GM23338 (cell line): ENCODE measurements around the gene ORAI1. TPM values are rescaled to one million over a fixed set of nuclear protein-coding genes. Genes with fewer than 3 reads are reported as not detected.

ENCODE experiments used
- ATAC-seq: fragments of 200-7000 bp; cut with Tn5 transposase; 3 replicates; pipeline ENCODE4 v1.9.1; 2020
- DNase-seq: peaks from one replicate; pipeline ENCODE4 v3.0.0-alpha.2; 2015; ENCODE audit warnings: low spot score
- H2AFZ ChIP-seq: fragments of 200-600 bp; sonication (generic); 2 replicates; pipeline ENCODE4 v1.8.0; 2016; ENCODE audit warnings: antibody characterized with exemption, mild to moderate bottlenecking, moderate library complexity
- H3F3A ChIP-seq: fragments of 200-600 bp; sonication (generic); replicated peaks from 2 replicates; pipeline ENCODE4 v1.8.0; 2017; ENCODE audit warnings: antibody characterized with exemption, mixed run types, low read depth
- H3K27ac ChIP-seq: fragments of 200-600 bp; sonication (generic); 2 replicates; pipeline ENCODE4 v1.6.1; 2016; ENCODE audit warnings: low read depth
- H3K27me3 ChIP-seq: fragments of 200-600 bp; sonication (generic); 2 replicates; pipeline ENCODE4 v1.8.0; 2016; ENCODE audit warnings: mild to moderate bottlenecking, mixed run types, moderate library complexity; ENCODE audit not compliant: insufficient read depth
- H3K36me3 ChIP-seq: fragments of 200-600 bp; sonication (generic); 2 replicates; pipeline ENCODE4 v1.8.0; 2016; ENCODE audit warnings: mild to moderate bottlenecking; ENCODE audit not compliant: insufficient read depth
- H3K4me1 ChIP-seq: fragments of 200-600 bp; sonication (generic); 2 replicates; pipeline ENCODE4 v1.8.0; 2016; ENCODE audit warnings: mild to moderate bottlenecking, moderate library complexity; ENCODE audit not compliant: insufficient read depth
- H3K4me2 ChIP-seq: fragments of 200-600 bp; sonication (generic); 2 replicates; pipeline ENCODE4 v1.7.1; 2017; ENCODE audit warnings: mixed run types
- H3K4me3 ChIP-seq: fragments of 200-600 bp; sonication (generic); 2 replicates; pipeline ENCODE4 v1.6.1; 2016; ENCODE audit warnings: mixed run types
- H3K79me2 ChIP-seq: fragments of 200-600 bp; sonication (generic); replicated peaks from 2 replicates; pipeline ENCODE4 v1.8.0; 2017; ENCODE audit warnings: mild to moderate bottlenecking; ENCODE audit not compliant: insufficient read depth
- H3K9me2 ChIP-seq: fragments of 200-600 bp; sonication (generic); 2 replicates; pipeline ENCODE4 v1.8.0; 2017; ENCODE audit not compliant: insufficient read depth
- H4K20me1 ChIP-seq: fragments of 200-600 bp; sonication (generic); replicated peaks from 2 replicates; pipeline ENCODE4 v1.8.0; 2017; ENCODE audit warnings: mild to moderate bottlenecking; ENCODE audit not compliant: insufficient read depth
- H3K27ac Mint-ChIP-seq: 2 replicates; pipeline ENCODE4 v1.8.0; 2020; ENCODE audit warnings: inconsistent platforms, mild to moderate bottlenecking, moderate library complexity, mixed read lengths
- H3K27me3 Mint-ChIP-seq: 3 replicates; pipeline ENCODE4 v1.8.0; 2022; ENCODE audit warnings: low read depth, mild to moderate bottlenecking, moderate library complexity, mixed read lengths, inconsistent platforms; ENCODE audit not compliant: insufficient read depth, poor library complexity
- H3K36me3 Mint-ChIP-seq: 3 replicates; pipeline ENCODE4 v1.8.0; 2021; ENCODE audit warnings: low read depth, mild to moderate bottlenecking, inconsistent platforms, moderate library complexity, mixed read lengths
- H3K4me1 Mint-ChIP-seq: 3 replicates; pipeline ENCODE4 v1.8.0; 2020; ENCODE audit warnings: mild to moderate bottlenecking, inconsistent platforms, mixed read lengths
- H3K4me3 Mint-ChIP-seq: 3 replicates; pipeline ENCODE4 v1.8.0; 2021; ENCODE audit warnings: moderate library complexity, mild to moderate bottlenecking, inconsistent platforms, mixed read lengths
- H3K9me3 Mint-ChIP-seq: 3 replicates; pipeline ENCODE4 v1.8.0; 2020; ENCODE audit warnings: moderate library complexity, mild to moderate bottlenecking, inconsistent platforms, mixed read lengths
- ETS1 ChIP-seq: IDR thresholded peaks from 2 replicates; pipeline ENCODE4 v1.6.1; 2016; ENCODE audit warnings: antibody characterized with exemption
- EZH2phosphoT487 ChIP-seq: fragments of 200-600 bp; sonication (generic); IDR thresholded peaks from one replicate; pipeline ENCODE4 v1.8.1; 2018; ENCODE audit warnings: antibody characterized with exemption; ENCODE audit not compliant: unreplicated experiment
- JUNB ChIP-seq: IDR thresholded peaks from one replicate; pipeline ENCODE4 v1.6.1; 2016; ENCODE audit warnings: antibody characterized with exemption; ENCODE audit not compliant: unreplicated experiment
- NANOG ChIP-seq: IDR thresholded peaks from 2 replicates; pipeline ENCODE4 v1.6.1; 2016; ENCODE audit warnings: antibody characterized with exemption, borderline replicate concordance
- REST ChIP-seq: IDR thresholded peaks from one replicate; pipeline ENCODE4 v1.6.1; 2018; ENCODE audit warnings: antibody characterized with exemption; ENCODE audit not compliant: unreplicated experiment
- STAT1 ChIP-seq: IDR thresholded peaks from one replicate; pipeline ENCODE4 v1.6.1; 2016; ENCODE audit warnings: antibody characterized with exemption; ENCODE audit not compliant: unreplicated experiment
- ZNF114 ChIP-seq: fragments of 250-450 bp; sonication (Bioruptor Pico); IDR thresholded peaks from 2 replicates; pipeline ENCODE4 v1.5.0; 2020; ENCODE audit warnings: mild to moderate bottlenecking, moderate library complexity
- ZNF462 ChIP-seq: fragments of 250-450 bp; sonication (Bioruptor Pico); IDR thresholded peaks from 2 replicates; pipeline ENCODE4 v1.5.0; 2020; ENCODE audit warnings: mild to moderate bottlenecking, moderate library complexity
- polyA plus RNA-seq: library from polyadenylated mRNA; unstranded; fragments of >200 nt; fragmentation: Nextera tagmentation; extraction: Ambion mirVana; gene quantifications from 2 replicates; pipeline ENCODE4 v1.2.1, GENCODE V29; 2016
- total RNA-seq: library from RNA; depleted of rRNA; stranded (reverse); fragments of >200 nt; shearing (Covaris generic); gene quantifications from 2 replicates; pipeline ENCODE4 v1.2.3, GENCODE V29; 2014

ORAI1 gene
- total and polyA plus RNA-seq, 2 experiments from 2014 or later, result 23.7 to 32.0 TPM

- no peak overlapping the region for H3K4me2 ChIP-seq
- Mint-ChIP-seq H3K9me3 (no peaks in the 10 kb centered on the region; the same call in 2 of the 3 replicates), H3K27ac (no peak overlapping the region; the same call in 1 of the 2 replicates), H3K27me3 (peaks cover 16% of the 10 kb centered on the region), H3K4me3 (no peak overlapping the region), H3K36me3 (no peaks in the 10 kb centered on the region), H3K4me1 (peaks cover 2% of the 10 kb centered on the region; the same call in 1 of the 3 replicates)
- H3F3A ChIP-seq, result 0 out of 2 replicates have a peak, but pooled peaks cover 2% of the 10 kb centered on the region
- no peak for TF ChIP-seq STAT1
- TF ChIP-seq REST, result no peak
- TF ChIP-seq ETS1, result no peak
- no peak for TF ChIP-seq JUNB
- TF ChIP-seq ZNF462 (CRISPR knock-in tag), result no peak
- TF ChIP-seq EZH2phosphoT487, result no peak
- no peak for TF ChIP-seq NANOG
- no peak for TF ChIP-seq ZNF114 (CRISPR knock-in tag)
- no peak overlapping the region for H3K27ac ChIP-seq
- H3K79me2 ChIP-seq, result no peaks in the 10 kb centered on the region
- H3K36me3 ChIP-seq, result no peaks in the 10 kb centered on the region
- no peaks in the 10 kb centered on the region for H3K4me1 ChIP-seq
- no peak overlapping the region for H2AFZ ChIP-seq
- no peaks in the 10 kb centered on the region for H3K9me2 ChIP-seq
- DNase-seq, result no peak
- H3K4me3 ChIP-seq, result no peak overlapping the region
- ATAC-seq, result no peak
- H3K27me3 ChIP-seq, result no peaks in the 10 kb centered on the region
- no peaks in the 10 kb centered on the region for H4K20me1 ChIP-seq
Measured at GRCh38 chr12:121688966-121689365, 62.6 kb downstream of the ORAI1 start.
